Measurements from ENCODE around the gene ZGLP1.

The ZGLP1 gene

GRCh38 chr19:10270180-10270615, 39.4 kb downstream of the ZGLP1 start:
- TF ChIP-seq ZNF274 (IDR thresholded peaks at IDR 0.05; ENCODE audit: low read depth, low read length), result no peak
- TF ChIP-seq YY1 (IDR thresholded peaks at IDR 0.05; ENCODE audit: insufficient read depth, insufficient read length), result no peak
- no peak for TF ChIP-seq SUZ12 (IDR thresholded peaks at IDR 0.05; ENCODE audit: extremely low read depth, insufficient read depth, insufficient read length)
- Histone ChIP-seq H3K4me3 (ENCODE audit: insufficient read length, low read depth) (peak overlapping the region; percentile 41), H3K27me3 (ENCODE audit: insufficient read depth, insufficient read length) (peaks cover 13% of the 10 kb centered on the region), H3K4me1 (ENCODE audit: insufficient read depth, insufficient read length) (peaks cover 11% of the 10 kb centered on the region), H3K36me3 (ENCODE audit: insufficient read depth, insufficient read length, low read length) (peaks cover 6% of the 10 kb centered on the region), H3K9ac (ENCODE audit: insufficient read length, low read depth) (peak overlapping the region; percentile 62), H3K9me3 (ENCODE audit: insufficient read depth, low read length) (no peaks in the 10 kb centered on the region)
- DNase-seq (ENCODE audit: low read depth, low spot score), result no peak

DNA sequence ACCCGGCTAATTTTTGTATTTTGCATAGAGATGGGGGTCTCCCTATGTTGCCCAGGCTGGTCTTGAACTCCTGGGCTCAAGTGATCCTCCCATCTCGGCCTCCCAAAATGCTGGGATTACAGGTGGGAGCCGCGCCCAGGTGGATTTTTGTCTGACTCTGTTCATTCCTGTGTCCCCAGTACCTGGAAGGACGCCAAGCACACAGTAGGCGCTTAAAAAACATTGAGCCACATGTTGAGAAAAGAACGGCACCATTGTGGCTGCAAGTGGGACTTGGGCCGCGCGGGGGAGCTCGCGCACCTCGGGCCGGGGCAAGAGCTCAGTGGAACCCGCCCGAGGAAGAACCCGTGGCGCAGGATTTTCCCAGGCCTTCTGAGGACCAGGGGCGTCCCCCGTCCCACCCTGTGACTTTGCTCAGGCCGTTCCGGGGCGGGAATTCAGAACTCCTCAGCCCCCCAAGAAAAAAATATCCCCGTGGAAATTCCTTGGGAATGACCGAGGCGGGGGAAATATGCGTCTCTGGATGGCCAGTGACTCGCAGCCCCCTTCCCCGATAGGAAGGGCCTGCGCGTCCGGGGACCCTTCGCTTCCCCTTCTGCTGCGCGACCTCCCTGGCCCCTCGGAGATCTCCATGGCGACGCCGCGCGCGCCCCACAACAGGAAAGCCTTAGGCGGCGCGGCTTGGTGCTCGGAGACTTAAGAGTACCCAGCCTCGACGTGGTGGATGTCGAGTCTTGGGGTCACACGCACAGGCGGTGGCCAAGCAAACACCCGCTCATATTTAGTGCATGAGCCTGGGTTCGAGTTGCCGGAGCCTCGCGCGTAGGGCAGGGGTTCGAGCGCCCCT, 40.1 kb downstream of the ZGLP1 start:
- no peak for TF ChIP-seq ZNF274 (IDR thresholded peaks at IDR 0.05; ENCODE audit: low read depth, low read length)
- no peak for TF ChIP-seq SUZ12 (IDR thresholded peaks at IDR 0.05; ENCODE audit: extremely low read depth, insufficient read depth, insufficient read length)
- TF ChIP-seq YY1 (IDR thresholded peaks at IDR 0.05; ENCODE audit: insufficient read depth, insufficient read length), result no peak
- Histone ChIP-seq H3K36me3 (ENCODE audit: insufficient read depth, insufficient read length, low read length) (peaks cover 1% of the 10 kb centered on the region), H3K9ac (ENCODE audit: insufficient read length, low read depth) (peak overlapping the region; percentile 62), H3K4me1 (ENCODE audit: insufficient read depth, insufficient read length) (peaks cover 11% of the 10 kb centered on the region), H3K4me3 (ENCODE audit: insufficient read length, low read depth) (peak overlapping the region; percentile 41), H3K9me3 (ENCODE audit: insufficient read depth, low read length) (no peaks in the 10 kb centered on the region), H3K27me3 (ENCODE audit: insufficient read depth, insufficient read length) (peaks cover 13% of the 10 kb centered on the region)
- DNase-seq (ENCODE audit: low read depth, low spot score), result no peak

GRCh38 chr19:10268071-10268470, 41.5 kb downstream of the ZGLP1 start:
- no peak for DNase-seq (ENCODE audit: low read depth, low spot score)
- TF ChIP-seq SUZ12 (IDR thresholded peaks at IDR 0.05; ENCODE audit: extremely low read depth, insufficient read depth, insufficient read length), result no peak
- TF ChIP-seq YY1 (IDR thresholded peaks at IDR 0.05; ENCODE audit: insufficient read depth, insufficient read length), result no peak
- no peak for TF ChIP-seq ZNF274 (IDR thresholded peaks at IDR 0.05; ENCODE audit: low read depth, low read length)
- H3K27me3 ChIP-seq (ENCODE audit: insufficient read depth, insufficient read length), result peaks cover 13% of the 10 kb centered on the region
- peaks cover 11% of the 10 kb centered on the region for H3K4me1 ChIP-seq (ENCODE audit: insufficient read depth, insufficient read length)
- no peak overlapping the region for H3K4me3 ChIP-seq (ENCODE audit: insufficient read length, low read depth)
- H3K9me3 ChIP-seq (ENCODE audit: insufficient read depth, low read length), result no peaks in the 10 kb centered on the region
- no peaks in the 10 kb centered on the region for H3K36me3 ChIP-seq (ENCODE audit: insufficient read depth, insufficient read length, low read length)
- H3K9ac ChIP-seq (ENCODE audit: insufficient read length, low read depth), result no peak overlapping the region

DNA sequence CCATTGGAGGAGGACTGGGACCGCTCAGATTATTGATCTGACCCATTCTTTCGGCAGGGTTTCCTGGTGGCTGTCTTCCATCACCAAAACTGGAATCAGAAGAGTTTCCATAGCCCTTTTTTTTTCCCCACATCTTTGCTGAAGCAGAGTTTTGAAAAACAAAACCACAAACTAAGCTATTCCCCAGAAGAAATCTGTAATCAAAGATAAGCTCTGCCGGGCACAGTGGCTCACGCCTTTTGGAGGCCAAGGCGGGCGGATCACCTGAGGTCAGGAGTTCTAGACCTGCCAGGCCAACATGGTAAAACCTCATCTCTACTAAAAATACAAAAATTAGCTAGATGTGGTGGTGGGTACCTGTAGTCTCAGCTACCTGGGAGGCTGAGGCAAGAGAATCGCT, 42.9 kb downstream of the ZGLP1 start:
- H3K4me1 ChIP-seq (ENCODE audit: insufficient read depth, insufficient read length), result peaks cover 11% of the 10 kb centered on the region
- peaks cover 13% of the 10 kb centered on the region for H3K27me3 ChIP-seq (ENCODE audit: insufficient read depth, insufficient read length)
- no peaks in the 10 kb centered on the region for H3K9me3 ChIP-seq (ENCODE audit: insufficient read depth, low read length)
- no peak for DNase-seq (ENCODE audit: low read depth, low spot score)
- TF ChIP-seq ZNF274 (IDR thresholded peaks at IDR 0.05; ENCODE audit: low read depth, low read length) (no peak), YY1 (IDR thresholded peaks at IDR 0.05; ENCODE audit: insufficient read depth, insufficient read length) (no peak), SUZ12 (IDR thresholded peaks at IDR 0.05; ENCODE audit: extremely low read depth, insufficient read depth, insufficient read length) (no peak)
- H3K9ac ChIP-seq (ENCODE audit: insufficient read length, low read depth), result no peak overlapping the region
- no peak overlapping the region for H3K4me3 ChIP-seq (ENCODE audit: insufficient read length, low read depth)
- H3K36me3 ChIP-seq (ENCODE audit: insufficient read depth, insufficient read length, low read length), result no peaks in the 10 kb centered on the region

DNA sequence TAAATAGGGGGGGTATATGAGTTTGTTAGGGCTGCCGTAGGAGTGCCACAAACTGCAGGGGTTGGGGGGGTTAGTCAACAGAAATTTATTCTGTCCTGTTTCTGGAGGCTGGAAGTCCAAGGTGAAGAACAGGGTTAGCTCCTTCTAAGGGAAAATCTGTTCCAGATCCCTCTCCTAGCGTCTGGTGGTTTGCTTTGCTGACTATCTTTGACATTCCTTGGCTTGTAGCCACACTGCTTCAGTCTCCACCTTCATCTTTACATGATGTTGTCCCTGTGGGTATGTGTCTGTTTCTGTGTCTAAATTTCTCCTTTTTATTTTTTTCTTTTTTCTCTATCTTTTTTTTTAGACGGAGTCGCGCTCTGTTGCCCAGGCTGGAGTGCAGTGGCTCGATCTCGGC, 46.8 kb downstream of the ZGLP1 start:
- Histone ChIP-seq H3K9me3 (ENCODE audit: insufficient read depth, low read length) (no peaks in the 10 kb centered on the region; the same call in 1 of the 2 replicates), H3K4me1 (ENCODE audit: insufficient read depth, insufficient read length) (peaks cover 9% of the 10 kb centered on the region), H3K36me3 (ENCODE audit: insufficient read depth, insufficient read length, low read length) (peaks cover 24% of the 10 kb centered on the region), H3K9ac (ENCODE audit: insufficient read length, low read depth) (no peak overlapping the region), H3K4me3 (ENCODE audit: insufficient read length, low read depth) (no peak overlapping the region), H3K27me3 (ENCODE audit: insufficient read depth, insufficient read length) (no peaks in the 10 kb centered on the region)
- DNase-seq (ENCODE audit: low read depth, low spot score), result no peak
- no peak for TF ChIP-seq SUZ12 (IDR thresholded peaks at IDR 0.05; ENCODE audit: extremely low read depth, insufficient read depth, insufficient read length)
- TF ChIP-seq ZNF274 (IDR thresholded peaks at IDR 0.05; ENCODE audit: low read depth, low read length), result no peak
- no peak for TF ChIP-seq YY1 (IDR thresholded peaks at IDR 0.05; ENCODE audit: insufficient read depth, insufficient read length)

DNA sequence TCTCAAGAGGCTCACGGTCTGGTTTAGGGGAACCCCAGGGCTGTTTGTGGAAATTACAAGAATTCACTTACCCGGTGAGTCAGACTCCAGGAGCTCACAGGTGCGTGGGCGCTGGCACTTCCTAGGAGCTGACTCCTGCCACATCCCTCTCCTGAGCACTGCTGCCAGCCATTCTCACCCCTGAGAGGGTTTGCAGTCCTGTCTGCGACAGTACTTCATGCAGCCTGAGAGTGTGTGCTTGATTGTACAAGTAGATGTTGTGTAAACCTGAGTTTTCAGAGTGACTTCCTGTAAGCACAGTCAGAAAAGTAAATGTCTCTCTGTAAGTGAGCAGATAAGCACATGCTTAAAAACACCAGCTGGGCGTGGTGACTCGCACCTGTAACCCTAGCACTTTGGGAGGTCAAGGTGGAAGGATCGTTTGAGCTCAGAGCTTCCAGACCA, 49.5 kb downstream of the ZGLP1 start:
- no peak overlapping the region for H3K9ac ChIP-seq (ENCODE audit: insufficient read length, low read depth)
- H3K27me3 ChIP-seq (ENCODE audit: insufficient read depth, insufficient read length), result no peaks in the 10 kb centered on the region
- H3K4me3 ChIP-seq (ENCODE audit: insufficient read length, low read depth), result no peak overlapping the region
- TF ChIP-seq ZNF274 (IDR thresholded peaks at IDR 0.05; ENCODE audit: low read depth, low read length) (no peak), SUZ12 (IDR thresholded peaks at IDR 0.05; ENCODE audit: extremely low read depth, insufficient read depth, insufficient read length) (no peak), YY1 (IDR thresholded peaks at IDR 0.05; ENCODE audit: insufficient read depth, insufficient read length) (no peak)
- no peaks in the 10 kb centered on the region; the same call in 1 of the 2 replicates for H3K9me3 ChIP-seq (ENCODE audit: insufficient read depth, low read length)
- peaks cover 9% of the 10 kb centered on the region for H3K4me1 ChIP-seq (ENCODE audit: insufficient read depth, insufficient read length)
- peaks cover 47% of the 10 kb centered on the region for H3K36me3 ChIP-seq (ENCODE audit: insufficient read depth, insufficient read length, low read length)
- DNase-seq (ENCODE audit: low read depth, low spot score), result no peak

GRCh38 chr19:10259162-10259905, 50.3 kb downstream of the ZGLP1 start:
- H3K4me3 ChIP-seq (ENCODE audit: insufficient read length, low read depth), result no peak overlapping the region
- H3K9me3 ChIP-seq (ENCODE audit: insufficient read depth, low read length), result no peaks in the 10 kb centered on the region; the same call in 1 of the 2 replicates
- H3K27me3 ChIP-seq (ENCODE audit: insufficient read depth, insufficient read length), result no peaks in the 10 kb centered on the region
- TF ChIP-seq SUZ12 (IDR thresholded peaks at IDR 0.05; ENCODE audit: extremely low read depth, insufficient read depth, insufficient read length), result no peak
- no peak for TF ChIP-seq ZNF274 (IDR thresholded peaks at IDR 0.05; ENCODE audit: low read depth, low read length)
- TF ChIP-seq YY1 (IDR thresholded peaks at IDR 0.05; ENCODE audit: insufficient read depth, insufficient read length), result no peak
- DNase-seq (ENCODE audit: low read depth, low spot score), result peak; percentile 93
- peaks cover 55% of the 10 kb centered on the region for H3K36me3 ChIP-seq (ENCODE audit: insufficient read depth, insufficient read length, low read length)
- H3K4me1 ChIP-seq (ENCODE audit: insufficient read depth, insufficient read length), result peaks cover 9% of the 10 kb centered on the region
- peak overlapping the region; percentile 5 for H3K9ac ChIP-seq (ENCODE audit: insufficient read length, low read depth)

Measured in NT2/D1 (cell line).